ENCODE measurements around the gene RNF44.
A peak's percentile ranks its signal among the peaks of the same experiment; 100 is the strongest.
"Not testable (repeated sequence)": the region's sequence is repeated elsewhere in the genome, so short reads cannot be mapped to it uniquely, and the experiment has no call there.

The RNF44 gene

GRCh38 chr5:176552332-176552869 is 15.2 kb upstream of the RNF44 start:
- no peak for DNase-seq (ENCODE audit: low spot score)

- DNase-seq (ENCODE audit: low spot score): not testable (repeated sequence)
Observed at GRCh38 chr5:176550937-176551336, 13.7 kb upstream of the RNF44 start.

- DNase-seq (ENCODE audit: low spot score): no peak
Observed at GRCh38 chr5:176550275-176550831, 13.2 kb upstream of the RNF44 start.

GRCh38 chr5:176549871-176550270 is 12.7 kb upstream of the RNF44 start:
- no peak for DNase-seq (ENCODE audit: low spot score)

GRCh38 chr5:176548967-176549444 is 11.8 kb upstream of the RNF44 start, which contains the start of gene CDHR2:
TSS of gene CDHR2 (plus strand) at chr5:176549342. CDS start at chr5:176565353, 16,011 bp downstream.
- DNase-seq (ENCODE audit: low spot score): no peak

- DNase-seq (ENCODE audit: low spot score): no peak
Observed at GRCh38 chr5:176547802-176548201, 10.6 kb upstream of the RNF44 start.

GRCh38 chr5:176545737-176546509 is 8.7 kb upstream of the RNF44 start:
- no peak for DNase-seq (ENCODE audit: low spot score)

GRCh38 chr5:176545388-176545736 is 8.2 kb upstream of the RNF44 start:
- no peak for DNase-seq (ENCODE audit: low spot score)

- peak; percentile 65 for DNase-seq (ENCODE audit: low spot score)
Observed at GRCh38 chr5:176543428-176544182, 6.4 kb upstream of the RNF44 start.

GRCh38 chr5:176542596-176543427 is 5.6 kb upstream of the RNF44 start:
- peak; percentile 74 for DNase-seq (ENCODE audit: low spot score)

GRCh38 chr5:176542135-176542595 is 5.0 kb upstream of the RNF44 start:
- no peak for DNase-seq (ENCODE audit: low spot score)

GRCh38 chr5:176541338-176542134 is 4.3 kb upstream of the RNF44 start:
- peak; percentile 59 for DNase-seq (ENCODE audit: low spot score)

- no peak for DNase-seq (ENCODE audit: low spot score)
Observed at GRCh38 chr5:176540956-176541337, 3.7 kb upstream of the RNF44 start.

- DNase-seq (ENCODE audit: low spot score): no peak
Observed at GRCh38 chr5:176540476-176540899, 3.3 kb upstream of the RNF44 start.

GRCh38 chr5:176538989-176539384 is 1.8 kb upstream of the RNF44 start:
- DNase-seq (ENCODE audit: low spot score): no peak

- no peak for DNase-seq (ENCODE audit: low spot score)
Observed at GRCh38 chr5:176538230-176538988, 1.2 kb upstream of the RNF44 start.

GRCh38 chr5:176537554-176538229 is 490 bp upstream of the RNF44 start:
- DNase-seq (ENCODE audit: low spot score): peak; percentile 87

- DNase-seq (ENCODE audit: low spot score): peak; percentile 88
Observed at GRCh38 chr5:176536132-176536901, 885 bp downstream of the RNF44 start.
